NCI-H2196 treated with DMSO at 0.1 percent for 48 hours (cell line): ENCODE measurements around the gene FAM120A.

Source experiments
- DNase-seq: peaks from one replicate; lab custom pipeline; 2025; ENCODE audit not compliant: unreplicated experiment; lab: John Stamatoyannopoulos, UW

The FAM120A gene

DNA sequence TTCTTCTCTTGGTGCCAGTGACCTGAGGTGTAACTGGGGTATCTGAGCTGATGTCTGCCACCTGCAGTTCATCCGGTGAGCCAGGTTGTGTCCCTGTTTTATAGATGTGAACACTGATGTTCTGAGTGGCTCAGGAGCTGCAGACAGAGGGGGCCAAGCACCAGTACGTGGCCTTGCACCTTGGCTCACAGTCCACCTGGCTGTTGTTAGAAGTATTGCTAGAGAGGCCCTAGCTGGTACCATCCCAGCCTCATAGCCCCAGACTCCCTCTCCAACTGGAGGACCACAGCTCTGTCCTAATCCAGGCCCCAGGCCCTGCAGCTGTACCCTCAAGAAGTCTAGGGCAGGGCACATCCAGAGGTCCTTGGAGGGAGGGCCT, 141.1 kb downstream of the FAM120A start:
- DNase-seq, result no peak

DNA sequence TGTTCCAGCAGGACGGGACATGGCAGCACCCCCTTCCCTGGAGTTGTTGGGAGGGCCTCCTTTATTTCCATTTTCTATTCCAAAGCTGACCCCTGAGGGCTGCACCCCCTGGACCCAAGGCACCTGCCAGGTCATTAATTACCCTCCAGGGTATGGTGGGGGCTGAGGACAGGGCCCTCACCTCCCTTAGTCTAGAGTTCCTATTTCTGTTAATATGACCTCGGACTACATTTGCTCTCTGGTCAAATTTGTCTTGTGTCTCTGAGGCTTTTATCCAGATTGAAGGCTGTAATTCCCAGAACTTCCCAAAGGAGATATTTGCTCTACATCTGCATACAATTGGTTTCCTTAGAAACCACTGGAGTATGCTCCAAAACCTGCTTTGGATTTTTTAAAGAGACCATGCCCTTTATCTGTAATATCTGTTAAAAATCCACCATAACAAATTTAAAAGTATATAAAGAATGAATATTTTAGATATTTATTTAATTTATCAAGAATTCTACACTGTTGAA, 141.7 kb downstream of the FAM120A start:
- DNase-seq, result no peak

DNA sequence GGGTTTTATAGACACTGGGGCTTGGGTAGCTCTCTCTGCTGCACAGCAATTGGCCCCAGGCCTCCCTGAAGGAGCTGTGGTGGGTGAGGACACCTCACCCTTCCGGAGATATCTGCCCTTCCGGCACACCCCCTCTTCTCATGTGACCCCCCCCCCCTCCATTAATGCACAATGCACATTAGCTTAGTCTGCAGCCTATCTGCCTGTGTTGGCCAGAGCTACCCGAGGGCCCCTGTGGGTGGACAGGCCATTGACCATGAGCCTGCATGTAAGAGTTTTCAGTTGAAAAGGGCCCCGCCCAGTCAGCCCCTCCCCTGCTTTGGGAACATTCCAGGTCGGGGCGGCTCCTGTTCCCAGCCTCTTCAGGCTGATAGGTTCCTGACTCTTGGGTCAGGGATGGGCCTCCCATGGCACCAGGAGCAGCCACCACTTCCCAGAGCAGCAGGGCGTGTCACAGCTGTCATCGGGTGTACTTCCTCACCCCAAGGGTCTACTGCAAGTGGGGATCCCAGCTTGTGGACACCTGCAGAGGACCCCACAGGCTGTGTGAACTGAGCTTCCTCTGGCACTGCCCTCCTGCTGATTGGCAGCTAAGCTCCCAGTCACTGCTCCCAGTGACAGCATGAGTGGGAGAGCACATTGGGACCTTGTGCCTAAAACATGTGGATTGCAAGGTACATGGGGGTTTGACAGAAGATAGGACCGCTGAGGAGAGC, 142.7 kb downstream of the FAM120A start:
- DNase-seq, result no peak

DNA sequence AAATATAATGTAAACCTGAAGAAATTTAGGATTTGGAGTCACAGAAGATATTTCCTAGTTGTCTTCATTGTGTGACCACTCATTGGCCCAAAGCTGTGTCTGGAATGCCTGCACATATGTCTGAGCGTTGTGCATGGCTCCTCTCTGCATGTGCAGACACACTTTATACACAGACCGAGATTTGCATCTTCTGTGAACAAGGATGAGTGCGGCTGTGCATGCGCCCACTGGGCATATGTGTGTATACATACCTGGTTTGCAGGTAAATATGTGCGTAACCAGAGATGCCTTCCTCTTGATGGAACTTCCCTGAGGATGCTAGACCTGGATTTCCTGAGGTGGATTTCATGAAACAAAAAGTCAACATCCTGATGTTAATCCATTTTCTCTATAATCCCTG, 144.0 kb downstream of the FAM120A start:
- no peak for DNase-seq

DNA sequence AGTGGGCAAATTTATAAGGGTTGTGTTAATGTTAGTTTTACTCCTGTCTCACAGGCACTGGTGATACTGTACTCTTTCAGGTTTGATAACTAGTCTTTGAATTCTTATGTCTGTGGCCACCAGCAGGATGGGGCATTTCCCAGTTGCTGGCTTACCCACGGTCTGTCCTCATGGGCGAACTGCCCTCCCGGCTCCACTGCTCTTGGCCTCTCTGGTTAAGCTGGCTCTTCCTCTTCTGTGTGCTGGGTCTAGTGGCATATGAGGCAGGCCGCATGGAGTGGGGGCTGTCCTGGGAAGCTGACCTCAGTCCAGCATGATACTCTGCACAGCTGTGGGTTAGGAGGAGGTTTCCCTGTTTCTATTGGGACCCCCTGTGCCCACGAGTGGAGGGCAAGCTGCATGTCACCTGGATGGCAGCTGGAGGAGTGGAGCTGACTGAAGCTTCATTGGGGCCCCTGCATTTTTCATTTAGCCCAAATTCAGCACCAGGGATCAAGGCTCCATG, 144.4 kb downstream of the FAM120A start:
- no peak for DNase-seq

DNA sequence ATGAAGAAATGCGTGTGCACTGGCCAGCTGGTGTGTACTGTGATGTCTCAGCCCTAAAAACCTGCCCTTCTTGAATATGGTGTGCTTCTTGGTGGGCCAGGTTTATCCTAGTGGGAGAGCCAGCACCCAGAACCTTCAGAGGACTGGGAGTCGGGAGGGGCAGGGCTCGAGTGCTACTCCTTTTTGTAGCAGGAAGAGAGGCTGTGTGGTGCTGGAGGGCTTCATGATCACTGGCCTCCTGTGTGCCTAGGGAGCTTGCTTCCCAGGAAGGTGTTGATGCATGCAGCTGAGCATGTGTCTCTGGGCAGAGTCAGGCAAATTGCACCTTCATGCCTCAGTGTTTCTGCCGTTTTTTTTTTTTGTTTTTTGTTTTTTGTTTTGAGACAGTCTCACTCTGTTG, 144.9 kb downstream of the FAM120A start:
- DNase-seq, result no peak

DNA sequence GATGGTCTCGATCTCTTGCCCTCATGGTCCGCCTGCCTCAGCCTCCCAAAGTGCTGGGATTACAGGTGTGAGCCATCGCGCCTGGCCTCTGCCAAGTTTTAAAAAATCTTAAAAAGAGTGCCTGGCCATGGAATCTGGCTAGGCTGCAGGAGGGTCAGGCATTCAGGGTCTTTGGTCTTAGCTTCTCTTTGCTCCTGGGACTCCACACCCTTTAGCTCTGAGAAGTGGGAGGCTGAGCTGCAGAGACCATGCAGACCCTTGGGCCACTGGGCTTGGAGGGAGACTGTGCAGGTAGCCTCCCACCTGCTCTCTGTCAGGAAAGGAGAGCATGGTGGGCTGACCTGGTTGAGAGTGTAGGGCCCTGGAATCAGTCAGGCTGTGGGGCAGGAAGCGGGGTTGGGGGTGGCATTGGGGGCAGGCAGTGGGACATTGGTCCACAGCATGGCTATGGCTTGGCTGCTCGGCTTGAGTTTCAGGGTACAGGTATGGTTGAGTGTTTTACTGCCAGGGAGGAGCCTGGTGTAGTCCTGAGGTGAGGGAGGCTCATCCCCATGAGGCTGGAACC, 145.7 kb downstream of the FAM120A start:
- DNase-seq, result no peak

DNA sequence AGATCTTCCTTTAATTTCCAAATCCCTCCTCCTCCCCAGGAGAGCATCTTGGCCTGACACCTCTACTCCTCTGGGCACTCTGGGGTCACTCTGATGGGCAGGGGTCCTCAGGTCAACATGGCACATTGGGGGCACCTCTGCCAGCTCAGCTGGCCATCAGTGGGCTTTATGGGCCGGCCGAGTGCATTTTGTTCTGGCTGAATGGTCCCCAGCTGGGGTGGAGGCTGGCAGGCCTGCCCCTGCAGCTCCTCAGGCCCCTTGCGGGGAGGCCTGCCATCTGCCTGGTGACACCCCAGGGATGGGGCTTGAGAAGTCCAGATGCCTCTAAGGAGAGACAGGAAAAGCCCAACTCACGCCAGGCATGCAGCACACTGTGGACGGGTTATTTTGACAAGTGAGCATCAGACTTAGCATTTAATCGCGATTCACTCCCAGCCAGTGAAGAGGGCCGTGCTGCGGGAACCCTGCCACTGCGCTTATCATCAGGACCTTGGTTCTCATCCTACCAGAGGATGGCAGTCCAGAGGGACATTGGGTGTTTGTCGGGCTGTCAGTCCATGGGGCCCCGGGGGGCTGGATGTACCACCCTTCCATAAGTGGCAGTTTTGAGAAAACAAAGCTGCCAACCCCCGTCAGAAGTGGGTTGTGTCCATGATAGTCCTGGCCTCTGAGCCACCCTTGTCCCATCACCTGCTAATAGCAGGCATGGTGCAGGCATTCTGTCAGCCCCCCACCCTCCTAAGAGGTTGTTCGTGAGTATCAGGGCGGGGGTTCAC, 146.6 kb downstream of the FAM120A start:
- no peak for DNase-seq

DNA sequence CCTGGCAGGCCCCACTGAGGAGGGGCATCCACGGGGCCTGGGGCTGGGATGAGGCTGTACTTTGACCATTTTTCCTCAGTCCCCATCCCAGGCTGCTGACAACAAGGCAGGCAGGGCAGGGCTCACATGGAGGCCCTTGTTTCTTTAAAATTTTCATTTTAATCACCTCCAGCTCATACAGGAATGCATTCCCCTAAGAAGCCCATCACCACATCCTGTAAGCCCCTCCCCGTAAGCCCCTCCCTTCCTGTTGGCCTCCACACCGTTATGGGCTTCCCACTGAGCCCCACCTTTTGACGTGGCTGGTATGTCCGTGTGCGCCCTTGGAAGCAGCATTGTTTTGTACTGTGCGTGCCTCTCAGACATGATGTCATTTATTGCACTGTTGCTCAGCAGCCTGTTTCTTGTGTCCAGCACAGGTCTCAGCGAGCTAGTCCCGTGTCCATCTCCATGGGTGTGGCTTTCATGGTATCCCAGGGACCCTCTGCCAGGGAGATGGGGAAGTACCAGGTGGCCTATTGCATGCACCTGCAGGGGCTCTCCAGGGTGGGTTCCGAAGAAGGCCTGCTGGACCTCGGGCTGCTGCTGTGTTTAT, 147.3 kb downstream of the FAM120A start:
- no peak for DNase-seq

DNA sequence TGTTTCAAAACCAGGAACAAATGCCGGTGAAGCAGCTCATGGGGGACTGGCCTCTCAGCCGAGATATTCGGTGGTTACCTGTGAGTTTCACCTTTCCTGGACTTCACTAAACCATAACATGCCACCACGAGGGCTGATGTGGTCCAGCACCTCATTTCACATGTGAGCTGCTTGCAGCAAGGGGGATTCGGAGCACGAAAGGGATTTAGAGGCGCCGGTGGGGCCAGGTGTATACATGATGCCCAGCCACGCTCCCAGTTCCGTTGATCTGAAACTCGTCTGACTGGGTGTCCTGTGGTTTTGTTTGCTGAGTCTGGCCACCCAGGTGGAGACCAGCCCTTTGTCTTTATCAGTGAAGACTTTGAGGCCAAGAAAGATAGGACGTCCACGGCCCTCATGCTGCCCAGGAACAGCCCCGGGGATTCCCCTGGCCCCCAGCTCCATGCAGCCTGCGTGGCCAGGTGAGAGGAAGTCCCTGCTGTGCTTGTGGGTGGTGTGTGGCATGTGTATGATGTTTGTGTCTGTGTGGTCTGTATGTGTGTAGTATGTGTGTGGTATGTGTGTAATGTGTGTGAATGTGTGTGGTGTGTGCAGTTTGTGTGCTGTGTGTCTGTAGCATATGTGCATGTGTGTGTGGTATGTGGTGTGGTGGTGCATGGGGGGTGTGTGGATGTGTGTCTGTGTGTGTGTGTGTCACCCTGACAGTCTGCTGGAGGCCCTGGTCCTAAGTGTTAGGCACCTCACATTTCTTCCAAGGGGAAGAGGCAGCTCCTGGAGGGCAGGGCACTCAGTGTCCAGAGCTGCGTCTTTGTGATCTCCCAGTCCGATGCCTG, 148.3 kb downstream of the FAM120A start:
- no peak for DNase-seq

DNA sequence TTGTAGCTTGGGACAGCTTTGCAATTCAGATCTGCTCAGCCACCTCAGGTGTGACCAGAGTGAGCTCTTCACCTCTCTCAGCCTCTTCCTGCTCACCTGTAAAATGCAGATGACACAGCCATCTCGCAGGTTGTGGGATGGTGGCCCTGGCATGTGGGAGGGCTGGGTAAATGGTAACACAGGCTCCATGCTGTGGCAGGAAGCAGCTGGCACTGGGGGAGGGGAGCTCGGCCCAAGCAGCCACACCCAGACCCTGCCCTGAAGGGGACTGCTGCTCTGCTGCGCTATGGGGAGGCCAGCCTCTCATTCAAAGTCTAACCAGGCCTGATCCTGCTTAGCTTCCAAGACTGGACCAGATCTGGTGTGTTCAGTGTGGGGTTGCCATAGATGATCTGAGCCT, 149.0 kb downstream of the FAM120A start:
- peak; percentile 28 for DNase-seq

DNA sequence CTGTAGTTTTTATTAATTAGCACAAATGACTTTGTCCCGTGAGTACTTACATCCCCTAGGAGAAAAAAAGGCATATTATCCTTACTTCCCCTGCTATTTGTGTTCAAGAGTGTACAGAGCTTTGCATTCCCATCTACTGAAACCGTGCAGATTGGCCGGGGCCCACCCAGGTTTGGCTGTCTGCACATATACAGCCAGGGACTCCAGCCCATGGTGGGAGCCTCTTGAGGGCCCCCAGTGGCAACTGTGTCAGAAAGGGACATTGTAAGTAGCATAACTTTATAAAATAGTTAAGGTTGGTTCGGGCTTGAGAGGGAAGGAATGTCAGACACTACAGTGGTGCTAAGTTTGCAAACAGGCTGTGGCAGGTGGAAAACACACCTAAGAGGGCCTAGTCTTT, 149.6 kb downstream of the FAM120A start:
- DNase-seq, result no peak

DNA sequence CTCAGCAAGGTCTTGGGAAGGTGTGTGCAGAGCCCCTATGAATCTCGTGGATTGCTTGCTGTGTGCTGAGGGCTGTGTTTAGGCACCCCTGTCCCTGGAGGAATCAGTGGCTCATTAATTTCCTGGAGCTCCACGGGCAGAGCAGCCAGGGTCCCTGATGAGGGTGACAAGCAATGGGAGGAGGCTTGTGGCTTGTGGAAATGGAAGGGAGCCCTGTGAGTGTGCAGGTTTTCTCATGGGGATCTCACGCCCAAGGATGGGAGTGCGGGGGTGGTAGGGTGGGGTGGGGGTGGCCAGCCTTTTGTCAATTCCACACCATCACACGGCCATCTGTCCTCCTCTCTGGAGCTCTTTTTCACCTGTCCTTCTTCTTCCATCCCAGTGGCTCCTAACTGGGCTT, 150.2 kb downstream of the FAM120A start:
- no peak for DNase-seq

DNA sequence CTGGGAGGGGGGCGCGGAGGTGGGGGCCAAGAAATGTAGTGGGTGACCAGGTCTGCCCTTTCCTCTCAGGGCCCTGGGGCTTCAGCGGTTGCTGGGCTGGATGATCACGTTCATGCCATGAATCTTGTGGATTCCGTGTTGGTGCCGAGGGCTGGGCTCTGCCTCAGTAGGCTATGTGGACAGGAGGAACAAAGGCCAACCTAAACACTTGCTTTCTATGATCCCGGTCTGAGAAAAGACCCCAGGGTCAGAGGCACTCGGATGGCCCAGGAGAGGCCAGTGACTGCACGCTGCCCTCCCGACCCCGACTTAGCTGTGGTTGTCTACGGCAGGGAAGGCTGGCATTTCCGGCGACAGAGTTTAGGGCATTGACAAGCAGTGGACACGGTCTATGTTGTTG, 151.5 kb downstream of the FAM120A start:
- DNase-seq, result no peak

DNA sequence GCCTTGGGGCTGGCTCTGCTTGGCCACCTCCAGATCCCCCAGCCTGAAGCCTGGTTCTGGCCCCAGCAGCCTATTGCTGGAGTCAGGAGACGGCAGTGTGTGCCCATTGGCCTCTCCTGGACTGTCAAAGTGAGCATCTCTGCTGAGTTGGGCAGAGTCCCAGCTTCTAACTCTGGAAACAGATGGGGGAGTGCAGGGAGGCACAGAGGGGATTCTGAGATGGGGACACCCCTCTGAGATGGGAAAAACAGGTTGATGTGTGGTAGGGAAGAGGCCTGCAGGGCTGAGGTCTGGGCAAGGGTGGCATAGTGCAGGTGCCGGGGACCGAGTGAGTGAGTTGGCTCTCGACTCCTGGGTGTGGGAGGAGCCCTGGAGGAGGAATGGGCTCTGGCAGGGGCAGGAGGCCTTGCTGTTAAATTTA, 152.4 kb downstream of the FAM120A start:
- no peak for DNase-seq

DNA sequence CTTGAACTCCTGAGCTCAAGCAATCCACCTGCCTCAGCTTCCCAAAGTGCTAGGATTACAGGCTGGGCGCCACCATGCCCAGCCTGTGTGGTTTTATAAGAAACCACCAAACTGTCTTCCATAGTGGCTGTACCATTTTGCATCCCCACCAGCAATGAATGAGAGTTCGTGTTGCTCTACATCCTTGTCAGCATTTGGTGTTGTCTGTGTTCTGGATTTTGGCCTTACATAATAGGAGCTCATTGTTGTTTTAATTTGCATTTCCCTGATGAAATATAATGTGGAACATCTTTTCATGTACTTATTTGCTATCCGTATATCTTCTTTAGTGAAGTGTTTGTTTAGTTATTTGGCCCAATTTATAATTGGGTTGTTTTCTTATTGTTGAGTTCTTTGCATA, 154.7 kb downstream of the FAM120A start:
- DNase-seq, result no peak

DNA sequence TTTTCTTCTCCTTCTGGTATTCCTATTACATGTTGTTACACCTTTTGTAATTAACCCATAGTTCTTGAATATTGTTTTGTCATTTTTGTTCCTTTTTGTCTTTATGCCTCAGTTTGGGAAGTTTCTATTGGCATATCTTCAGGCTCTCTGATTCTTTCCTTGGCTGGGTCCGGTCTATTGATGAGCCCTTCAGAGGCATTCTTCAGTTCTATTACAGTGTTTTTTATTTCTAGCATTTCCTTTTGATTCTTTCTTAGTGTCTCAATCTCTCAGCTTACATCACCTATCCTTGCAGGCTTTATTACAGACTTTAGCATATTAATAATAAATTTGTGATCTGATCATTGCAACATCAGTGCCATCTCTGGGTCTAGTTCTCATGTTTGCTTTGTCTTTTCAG, 158.7 kb downstream of the FAM120A start:
- no peak for DNase-seq

DNA sequence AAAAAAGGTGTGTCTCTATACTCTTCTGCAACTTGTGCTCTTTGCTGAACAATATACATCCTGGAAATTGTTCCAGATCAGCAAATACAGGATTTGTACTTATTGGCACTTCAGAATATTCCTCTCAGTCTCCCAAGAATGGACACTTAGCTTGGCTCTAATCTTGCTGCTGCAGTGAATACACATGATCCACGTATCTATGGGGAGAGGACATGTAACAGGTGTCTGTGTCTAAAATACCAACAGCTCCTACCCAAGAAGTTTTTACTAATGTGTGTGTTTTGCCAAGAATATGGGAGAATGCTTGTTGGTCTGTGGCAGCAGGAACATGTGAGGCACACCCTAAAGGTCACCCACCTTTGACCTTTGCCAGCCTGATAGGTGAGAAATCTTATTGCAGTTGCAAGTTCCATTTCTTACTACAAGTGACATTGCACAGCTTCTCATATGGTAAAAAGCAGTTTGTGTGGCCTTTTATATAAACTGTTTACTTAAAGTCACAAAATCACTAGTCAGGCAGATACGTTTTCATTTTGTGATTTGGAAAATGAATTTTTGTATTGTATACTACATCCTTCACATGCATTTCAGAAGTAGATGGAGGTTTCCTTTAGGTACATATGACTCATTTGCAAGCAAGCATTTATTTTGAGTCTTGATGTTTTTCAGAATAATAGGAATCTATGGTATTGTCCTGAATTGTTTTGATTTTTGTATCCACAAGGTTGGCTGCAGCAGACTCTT, 160.7 kb downstream of the FAM120A start:
- no peak for DNase-seq

DNA sequence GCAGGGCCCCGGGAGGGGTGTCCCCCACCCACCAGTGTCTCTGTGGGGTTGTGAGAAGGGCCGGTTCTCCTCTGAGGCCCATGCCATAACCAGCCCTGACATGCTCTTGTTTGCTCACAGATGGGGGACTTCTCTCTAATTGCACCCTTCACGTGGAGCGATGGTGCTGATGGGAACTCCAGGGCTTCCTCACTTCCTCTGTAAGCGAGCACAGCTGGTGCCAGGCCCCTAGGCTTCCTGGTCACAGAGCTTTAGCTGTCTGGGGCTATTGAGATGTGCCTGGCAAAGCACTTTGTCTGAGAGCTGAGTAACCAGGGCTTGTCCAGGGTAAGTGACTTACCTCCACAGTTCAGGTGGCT, 161.3 kb downstream of the FAM120A start:
- DNase-seq, result no peak

DNA sequence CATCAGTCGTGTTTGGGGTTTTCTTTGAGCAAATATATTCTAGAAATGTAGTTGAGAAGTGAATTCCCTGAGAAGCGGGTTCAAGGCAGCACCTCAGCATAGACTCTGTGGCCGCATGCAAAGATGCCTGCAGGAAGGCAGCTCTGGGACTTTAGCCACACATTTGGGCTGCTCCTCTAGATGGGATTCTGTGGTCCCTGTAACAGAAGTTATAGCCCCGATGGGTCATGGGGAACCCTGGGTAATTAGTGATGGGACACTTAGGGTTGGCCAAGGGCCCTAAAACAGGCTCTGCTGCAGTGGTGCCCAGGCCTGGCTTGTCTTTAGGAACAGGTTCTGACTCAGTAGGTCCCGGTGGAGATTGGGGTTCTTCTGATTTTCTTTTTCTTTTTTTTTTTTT, 161.7 kb downstream of the FAM120A start:
- DNase-seq, result no peak
